GOT3 (cell line): ENCODE results near the gene ARHGAP26.
A peak's percentile ranks its signal among the peaks of the same experiment; 100 is the strongest.

Experiments
- DNase-seq: peaks from one replicate; lab custom pipeline; 2025; ENCODE audit warnings: mixed read lengths; lab: John Stamatoyannopoulos, UW

The ARHGAP26 gene

DNA sequence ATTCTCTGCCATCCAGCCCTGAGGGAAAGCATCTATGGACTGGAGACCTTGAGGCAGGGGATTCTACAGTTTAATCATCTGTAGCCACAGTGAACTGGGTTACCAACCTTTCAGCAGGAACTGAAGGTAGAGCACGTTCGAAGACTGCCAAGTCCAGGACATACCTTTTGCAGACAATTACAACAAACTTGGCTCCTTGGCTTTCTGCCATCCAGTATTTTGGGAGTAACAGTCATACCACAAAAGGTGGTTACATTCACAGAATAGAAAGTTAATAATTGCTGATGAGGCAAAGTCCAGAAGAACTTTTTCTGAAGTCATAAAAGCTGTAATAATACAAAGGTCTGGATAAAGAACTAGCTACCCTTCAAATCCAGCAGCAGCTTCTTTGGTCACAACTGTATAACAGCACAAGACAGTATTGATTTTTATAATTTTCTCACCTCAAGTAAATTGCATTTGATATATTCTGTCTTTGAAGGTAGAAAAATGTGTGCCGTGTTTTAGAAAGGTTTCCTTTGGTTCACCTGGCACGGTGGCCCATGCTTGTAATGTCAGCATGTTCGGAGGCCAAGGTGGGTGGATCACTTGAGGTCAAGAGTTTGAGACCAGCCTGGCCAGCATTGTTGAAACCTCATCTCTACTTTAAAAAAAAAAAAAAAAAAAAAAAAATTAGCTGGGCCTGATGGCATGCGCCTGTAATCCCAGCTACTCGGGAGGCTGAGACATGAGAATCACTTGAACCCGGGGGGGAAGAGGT lies 396.7 kb downstream of the ARHGAP26 start:
- DNase-seq = no peak

DNA sequence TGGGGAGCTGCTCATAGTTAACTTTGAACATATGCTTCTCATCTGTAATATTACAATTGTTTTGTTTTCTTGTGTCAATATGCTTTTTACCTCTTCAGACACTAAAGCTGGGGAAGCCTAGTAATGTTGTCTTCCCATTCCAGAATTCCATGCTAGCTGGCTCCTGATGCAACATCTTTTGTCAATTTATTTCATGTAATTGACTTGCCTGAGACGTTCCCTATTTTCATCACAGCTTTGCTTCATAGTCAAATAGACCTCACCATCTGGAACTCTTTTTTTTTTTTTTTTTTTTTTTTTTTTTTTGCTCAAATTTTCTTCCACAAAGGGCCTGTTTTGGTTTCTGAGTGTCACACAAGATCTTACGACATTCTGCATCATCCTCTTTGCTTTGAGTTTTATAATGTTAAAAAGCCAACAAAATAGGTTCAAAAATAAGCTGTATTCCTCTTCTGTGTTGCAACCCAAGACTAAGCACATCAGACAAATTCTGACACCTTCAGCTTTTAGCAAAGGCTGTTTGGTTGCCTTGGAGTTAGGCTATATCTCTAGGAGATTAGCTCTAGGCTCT lies 398.1 kb downstream of the ARHGAP26 start:
- DNase-seq = no peak

- no peak for DNase-seq
These were observed 399.0 kb downstream of the ARHGAP26 start for GRCh38 chr5:143168921-143169810.

GRCh38 chr5:143170104-143170503 lies 399.9 kb downstream of the ARHGAP26 start:
- no peak for DNase-seq

GRCh38 chr5:143170977-143171376 lies 400.8 kb downstream of the ARHGAP26 start:
- no peak for DNase-seq

GRCh38 chr5:143172739-143173138 lies 402.6 kb downstream of the ARHGAP26 start:
- no peak for DNase-seq

- no peak for DNase-seq
These were observed 403.1 kb downstream of the ARHGAP26 start for GRCh38 chr5:143173139-143173889.

GRCh38 chr5:143174714-143175398 lies 404.7 kb downstream of the ARHGAP26 start:
- no peak for DNase-seq

GRCh38 chr5:143176048-143176447 lies 405.9 kb downstream of the ARHGAP26 start:
- DNase-seq = no peak

- DNase-seq = peak; percentile 66
These were observed 407.2 kb downstream of the ARHGAP26 start for GRCh38 chr5:143177263-143177983.

DNA sequence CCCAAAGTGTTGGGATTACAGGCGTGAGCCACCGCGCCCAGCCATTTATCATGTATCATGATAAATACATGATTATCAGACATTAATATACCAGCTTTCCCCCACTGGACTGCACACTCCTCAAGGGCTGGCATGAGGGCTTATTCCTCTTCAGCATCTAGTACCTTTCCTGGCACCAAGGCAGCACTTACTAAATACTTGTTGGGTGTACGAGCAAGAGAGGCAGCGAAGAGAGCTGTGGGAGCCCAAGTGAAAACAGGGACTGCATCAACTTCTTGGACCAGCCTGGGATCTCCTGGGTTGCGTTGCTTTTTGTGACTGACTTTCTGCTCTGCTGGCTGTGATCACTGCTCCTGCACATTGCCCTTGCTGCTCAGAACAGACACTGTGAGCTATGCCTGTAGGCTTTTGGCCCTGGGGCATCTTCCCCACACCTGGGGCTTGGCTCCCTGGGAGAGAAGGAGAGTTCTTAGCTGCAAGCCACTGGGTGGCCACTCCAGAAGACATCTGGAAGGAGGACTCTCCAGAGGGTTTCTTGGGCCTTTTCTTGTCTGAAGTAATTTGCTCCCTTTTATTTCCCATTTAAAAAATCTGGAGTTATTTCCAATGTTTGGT lies 409.1 kb downstream of the ARHGAP26 start:
- DNase-seq = no peak

GRCh38 chr5:143180751-143181150 lies 410.6 kb downstream of the ARHGAP26 start:
- no peak for DNase-seq

DNA sequence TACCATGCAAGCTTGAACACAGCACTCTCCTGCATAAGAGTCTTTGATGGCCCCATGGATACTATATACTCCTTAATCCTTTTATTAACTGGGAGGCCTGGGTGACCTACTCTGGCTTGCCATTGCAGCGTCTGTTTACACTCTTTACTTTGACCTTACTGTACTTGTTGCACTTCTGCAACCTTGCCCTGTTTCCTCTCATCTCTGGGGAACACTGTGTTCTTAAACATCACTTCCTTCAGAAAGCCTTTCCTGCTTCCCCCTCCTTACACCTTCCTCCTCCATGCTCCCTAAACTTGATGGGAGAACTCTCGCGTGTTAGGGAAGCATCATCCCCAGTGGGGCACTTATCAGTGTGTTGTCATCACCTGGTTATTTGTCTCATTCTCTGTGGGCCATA lies 411.0 kb downstream of the ARHGAP26 start:
- no peak for DNase-seq

DNA sequence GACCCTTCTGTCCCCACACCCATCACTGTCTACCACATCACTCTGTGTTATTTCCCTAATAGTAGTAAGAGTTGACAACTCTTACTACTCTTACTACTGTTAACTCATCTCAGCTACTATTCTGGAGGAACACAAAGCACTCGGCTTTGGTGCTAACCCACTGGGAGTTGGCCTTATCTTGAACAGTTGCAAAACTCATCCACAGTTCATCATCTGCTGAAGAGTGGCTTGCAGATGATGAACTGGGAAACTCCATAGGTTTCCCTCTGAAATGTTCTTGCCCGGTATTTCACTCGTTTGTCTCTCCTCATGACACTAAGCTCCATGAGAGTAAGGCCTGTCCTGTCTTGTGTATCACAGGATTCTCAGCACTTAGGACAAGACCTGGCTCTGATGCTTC lies 411.9 kb downstream of the ARHGAP26 start:
- no peak for DNase-seq

DNA sequence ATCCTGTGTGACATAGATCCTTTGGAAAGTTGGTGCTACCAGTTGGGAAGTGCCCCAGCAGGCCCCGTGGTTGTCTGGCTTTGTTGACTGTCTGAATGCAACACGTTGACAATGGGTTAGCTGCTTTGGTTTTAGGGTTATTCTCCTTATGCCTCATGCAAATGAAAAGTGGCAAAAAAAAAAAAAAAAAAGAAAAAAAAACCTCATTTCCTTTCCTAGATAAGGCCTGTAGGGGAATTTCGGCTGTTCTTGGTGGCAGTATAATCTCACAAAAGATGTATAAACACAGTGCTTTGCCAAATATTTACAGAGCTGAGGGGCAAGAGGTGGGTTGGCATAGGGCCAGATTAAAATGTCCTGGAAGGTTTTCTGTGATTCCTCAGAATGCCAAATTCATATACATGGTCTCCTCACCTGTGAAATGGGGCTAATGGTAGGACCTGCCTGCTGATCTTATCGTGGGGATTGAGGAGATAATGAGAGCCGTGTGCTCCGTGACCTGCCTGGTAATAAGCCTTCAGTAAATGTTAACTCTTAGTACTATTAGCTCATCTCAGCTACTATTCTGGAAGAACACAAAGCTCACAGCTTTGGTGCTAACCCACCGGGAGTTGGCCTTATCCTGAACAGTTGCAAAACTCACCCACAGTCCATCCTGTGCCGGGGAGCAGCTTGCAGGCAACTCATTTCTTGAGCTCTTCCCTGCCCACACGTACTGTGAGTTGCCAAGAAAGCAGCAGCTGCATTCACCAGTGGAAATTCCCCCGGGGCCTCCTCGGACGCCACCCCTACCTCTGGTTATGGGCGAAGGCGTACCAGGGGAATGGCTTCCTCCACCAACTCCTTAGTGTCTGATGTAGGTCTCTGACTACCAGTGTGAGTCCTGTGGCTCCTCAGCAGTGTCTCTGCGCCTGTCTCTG lies 413.0 kb downstream of the ARHGAP26 start:
- no peak for DNase-seq

GRCh38 chr5:143183989-143184388 lies 413.8 kb downstream of the ARHGAP26 start:
- no peak for DNase-seq

- DNase-seq = no peak
These were observed 416.4 kb downstream of the ARHGAP26 start for GRCh38 chr5:143186623-143187022.

GRCh38 chr5:143187495-143187894 lies 417.3 kb downstream of the ARHGAP26 start:
- DNase-seq = no peak

- no peak for DNase-seq
These were observed 417.9 kb downstream of the ARHGAP26 start for GRCh38 chr5:143188083-143188482.
